HepG2 (cell line): Measurements from ENCODE around the gene SIT1. TPM values are rescaled to one million over a fixed set of nuclear protein-coding genes. Genes with fewer than 3 reads are reported as not detected.

Experiments used
- EP300 ChIP-seq, 3 experiments: sonication (generic) in 1 of 3; formaldehyde crosslinking in 1 of 3; IDR thresholded peaks; 2 replicates each; pipeline versions ENCODE4 v1.5.1 to v1.6.1; 2011 to 2020; ENCODE audit warnings: low read depth in 2 of 3, low read length in 2 of 3, borderline replicate concordance in 1 of 3, improper control_type of control experiment in 1 of 3, mild to moderate bottlenecking in 1 of 3, missing genetic modification reagents in 1 of 3, moderate library complexity in 1 of 3
- FOSL1 ChIP-seq: sonication (generic); formaldehyde crosslinking; IDR thresholded peaks from 2 replicates; pipeline ENCODE4 v1.9.0; 2021; ENCODE audit warnings: missing genetic modification reagents, borderline replicate concordance
- HDAC2 ChIP-seq: sonication (generic); formaldehyde crosslinking; IDR thresholded peaks from 2 replicates; pipeline ENCODE4 v1.4.0; 2020; ENCODE audit warnings: missing genetic modification reagents
- ISL2 ChIP-seq: sonication (generic); formaldehyde crosslinking; IDR thresholded peaks from 2 replicates; pipeline ENCODE4 v1.5.0; 2020; ENCODE audit warnings: missing genetic modification reagents
- KAT2B ChIP-seq: fragments of 150-350 bp; IDR thresholded peaks from 2 replicates; pipeline ENCODE4 v1.6.1; 2014; ENCODE audit warnings: low read depth, low read length, borderline replicate concordance
- TSC22D2 ChIP-seq: sonication (generic); formaldehyde crosslinking; IDR thresholded peaks from 2 replicates; pipeline ENCODE4 v1.5.1; 2020; ENCODE audit warnings: missing genetic modification reagents, mild to moderate bottlenecking, borderline replicate concordance
- ZBTB20 ChIP-seq: sonication (generic); formaldehyde crosslinking; IDR thresholded peaks from 2 replicates; pipeline ENCODE4 v1.8.1; 2023; ENCODE audit warnings: missing genetic modification reagents, low read depth, mild to moderate bottlenecking, borderline replicate concordance
- ZNF549 ChIP-seq: sonication (generic); formaldehyde crosslinking; IDR thresholded peaks from 2 replicates; pipeline ENCODE4 v1.5.0; 2020; ENCODE audit warnings: missing genetic modification reagents
- ZNF572 ChIP-seq: sonication (generic); formaldehyde crosslinking; IDR thresholded peaks from 2 replicates; pipeline ENCODE4 v1.5.1; 2020; ENCODE audit warnings: mild to moderate bottlenecking, missing genetic modification reagents
- ZNF614 ChIP-seq: IDR thresholded peaks from 2 replicates; pipeline ENCODE4 v1.6.1; 2018; ENCODE audit warnings: missing biosample characterization, missing genetic modification reagents, inconsistent platforms, borderline replicate concordance
- ZNF780A ChIP-seq: sonication (generic); formaldehyde crosslinking; IDR thresholded peaks from 2 replicates; pipeline ENCODE4 v1.8.0; 2022; ENCODE audit warnings: mild to moderate bottlenecking, missing genetic modification reagents, moderate library complexity
- polyA plus RNA-seq, 8 experiments: library from polyadenylated mRNA; depleted of rRNA in 3 of 8; stranded (reverse) in 7 of 8; unstranded in 1 of 8; fragments of >200 nt; fragmentation: Illumina TruSeq in 4 of 8; extraction: Trizol in 4 of 8; gene quantifications; 2 replicates each; pipeline versions ENCODE4 v1.2.1 to v1.2.3, GENCODE V29; 2011 to 2016; ENCODE audit warnings: low read depth in 4 of 8, missing spikeins in 1 of 8, mixed read lengths in 1 of 8; ENCODE audit not compliant: insufficient read depth in 1 of 8
- total RNA-seq, 5 experiments: library from RNA; depleted of rRNA; stranded (reverse); fragments of >200 nt; fragmentation: Illumina TruSeq; extraction: Trizol; gene quantifications; 2 replicates each; pipeline ENCODE4 v1.2.3, GENCODE V29; 2016; ENCODE audit warnings: low read depth in 1 of 5
- TF ChIP-seq, protein P1 (sequence below), 2 experiments: IDR thresholded peaks; 2 replicates each; pipeline ENCODE4 v1.6.1; 2011 to 2012; ENCODE audit warnings: low read length in 2 of 2, borderline replicate concordance in 1 of 2, low read depth in 1 of 2, mild to moderate bottlenecking in 1 of 2, moderate library complexity in 1 of 2
- TF ChIP-seq, protein P2 (sequence below): sonication (generic); formaldehyde crosslinking; IDR thresholded peaks from 2 replicates; pipeline ENCODE4 v1.4.0; 2020; ENCODE audit warnings: mild to moderate bottlenecking, missing genetic modification reagents

SIT1 gene
- total and polyA plus RNA-seq, 2 of the 13 experiments (the other 11 are each of a cell fraction or from before 2014, with no cell fraction given) = 0.09 to 6.7 TPM

- TF ChIP-seq FOSL1 (CRISPR knock-in tag) = peak; percentile 35; the same call in 1 of the 2 replicates
- TF ChIP-seq ZNF572 (CRISPR knock-in tag) = 0 out of 2 replicates have a peak, but pooled peaks have one; percentile 72
- TF ChIP-seq KAT2B = no peak
- no peak; the same call in 1 of the 2 replicates for TF ChIP-seq TSC22D2
- TF ChIP-seq HDAC2 (CRISPR knock-in tag) = peak; percentile 97
- peak; percentile 96; the same call in 1 of the 2 replicates for TF ChIP-seq ZNF780A (CRISPR knock-in tag)
- TF ChIP-seq, protein P1, sequence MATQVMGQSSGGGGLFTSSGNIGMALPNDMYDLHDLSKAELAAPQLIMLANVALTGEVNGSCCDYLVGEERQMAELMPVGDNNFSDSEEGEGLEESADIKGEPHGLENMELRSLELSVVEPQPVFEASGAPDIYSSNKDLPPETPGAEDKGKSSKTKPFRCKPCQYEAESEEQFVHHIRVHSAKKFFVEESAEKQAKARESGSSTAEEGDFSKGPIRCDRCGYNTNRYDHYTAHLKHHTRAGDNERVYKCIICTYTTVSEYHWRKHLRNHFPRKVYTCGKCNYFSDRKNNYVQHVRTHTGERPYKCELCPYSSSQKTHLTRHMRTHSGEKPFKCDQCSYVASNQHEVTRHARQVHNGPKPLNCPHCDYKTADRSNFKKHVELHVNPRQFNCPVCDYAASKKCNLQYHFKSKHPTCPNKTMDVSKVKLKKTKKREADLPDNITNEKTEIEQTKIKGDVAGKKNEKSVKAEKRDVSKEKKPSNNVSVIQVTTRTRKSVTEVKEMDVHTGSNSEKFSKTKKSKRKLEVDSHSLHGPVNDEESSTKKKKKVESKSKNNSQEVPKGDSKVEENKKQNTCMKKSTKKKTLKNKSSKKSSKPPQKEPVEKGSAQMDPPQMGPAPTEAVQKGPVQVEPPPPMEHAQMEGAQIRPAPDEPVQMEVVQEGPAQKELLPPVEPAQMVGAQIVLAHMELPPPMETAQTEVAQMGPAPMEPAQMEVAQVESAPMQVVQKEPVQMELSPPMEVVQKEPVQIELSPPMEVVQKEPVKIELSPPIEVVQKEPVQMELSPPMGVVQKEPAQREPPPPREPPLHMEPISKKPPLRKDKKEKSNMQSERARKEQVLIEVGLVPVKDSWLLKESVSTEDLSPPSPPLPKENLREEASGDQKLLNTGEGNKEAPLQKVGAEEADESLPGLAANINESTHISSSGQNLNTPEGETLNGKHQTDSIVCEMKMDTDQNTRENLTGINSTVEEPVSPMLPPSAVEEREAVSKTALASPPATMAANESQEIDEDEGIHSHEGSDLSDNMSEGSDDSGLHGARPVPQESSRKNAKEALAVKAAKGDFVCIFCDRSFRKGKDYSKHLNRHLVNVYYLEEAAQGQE (IDR thresholded peaks at IDR 0.05; ENCODE audit: borderline replicate concordance in 1 of 2, low read depth in 1 of 2, low read length in 2 of 2) = peak in 1 of 2 experiments; percentile 65; a peak in 2 of 4 replicates
- TF ChIP-seq, protein P2, sequence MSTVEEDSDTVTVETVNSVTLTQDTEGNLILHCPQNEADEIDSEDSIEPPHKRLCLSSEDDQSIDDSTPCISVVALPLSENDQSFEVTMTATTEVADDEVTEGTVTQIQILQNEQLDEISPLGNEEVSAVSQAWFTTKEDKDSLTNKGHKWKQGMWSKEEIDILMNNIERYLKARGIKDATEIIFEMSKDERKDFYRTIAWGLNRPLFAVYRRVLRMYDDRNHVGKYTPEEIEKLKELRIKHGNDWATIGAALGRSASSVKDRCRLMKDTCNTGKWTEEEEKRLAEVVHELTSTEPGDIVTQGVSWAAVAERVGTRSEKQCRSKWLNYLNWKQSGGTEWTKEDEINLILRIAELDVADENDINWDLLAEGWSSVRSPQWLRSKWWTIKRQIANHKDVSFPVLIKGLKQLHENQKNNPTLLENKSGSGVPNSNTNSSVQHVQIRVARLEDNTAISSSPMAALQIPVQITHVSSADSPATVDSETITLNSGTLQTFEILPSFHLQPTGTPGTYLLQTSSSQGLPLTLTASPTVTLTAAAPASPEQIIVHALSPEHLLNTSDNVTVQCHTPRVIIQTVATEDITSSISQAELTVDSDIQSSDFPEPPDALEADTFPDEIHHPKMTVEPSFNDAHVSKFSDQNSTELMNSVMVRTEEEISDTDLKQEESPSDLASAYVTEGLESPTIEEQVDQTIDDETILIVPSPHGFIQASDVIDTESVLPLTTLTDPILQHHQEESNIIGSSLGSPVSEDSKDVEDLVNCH (CRISPR knock-in tag) = no peak
- TF ChIP-seq EP300 (IDR thresholded peaks at IDR 0.05; ENCODE audit: low read depth in 2 of 2, low read length in 2 of 2) = peak in 1 of 2 experiments; percentile 57; a peak in 3 of 4 replicates
- TF ChIP-seq EP300 (CRISPR knock-in tag; IDR thresholded peaks at IDR 0.05; ENCODE audit: borderline replicate concordance) = peak; percentile 57; the same call in 1 of the 2 replicates
- peak; percentile 84 for TF ChIP-seq ZNF614 (CRISPR knock-in tag)
- peak; percentile 93 for TF ChIP-seq ZBTB20
- TF ChIP-seq ISL2 (CRISPR knock-in tag) = peak; percentile 86
- TF ChIP-seq ZNF549 (CRISPR knock-in tag) = peak; percentile 90; the same call in 1 of the 2 replicates
These were observed 6.9 kb upstream of the SIT1 start, which contains the start of gene RMRP (continued) for GRCh38 chr9:35657546-35658136.
